DOHH2 (cell line): ENCODE data around the gene SAMD4B.
A peak's percentile ranks its signal among the peaks of the same experiment; 100 is the strongest.

Experiments
- H3F3A ChIP-seq: fragments of 200-600 bp; sonication (generic), shearing (Covaris generic); 2 replicates; pipeline ENCODE4 v1.6.0; 2016; ENCODE audit warnings: antibody characterized with exemption, mild to moderate bottlenecking; ENCODE audit not compliant: control insufficient read depth, insufficient read depth
- H3K27ac ChIP-seq: fragments of 200-600 bp; sonication (generic); 2 replicates; pipeline ENCODE4 v1.5.1; 2014; ENCODE audit warnings: low read depth, mild to moderate bottlenecking, low read length, moderate library complexity
- H3K27me3 ChIP-seq: fragments of 200-600 bp; sonication (generic); 2 replicates; pipeline ENCODE4 v1.6.1; 2014; ENCODE audit warnings: mild to moderate bottlenecking, low read length, mixed read lengths; ENCODE audit not compliant: control insufficient read depth
- H3K36me3 ChIP-seq: fragments of 200-600 bp; sonication (generic); 2 replicates; pipeline ENCODE4 v1.6.1; 2014; ENCODE audit warnings: mild to moderate bottlenecking, low read length, moderate library complexity, mixed read lengths; ENCODE audit not compliant: control insufficient read depth
- H3K4me1 ChIP-seq: fragments of 200-600 bp; sonication (generic); 2 replicates; pipeline ENCODE4 v1.6.1; 2014; ENCODE audit warnings: mild to moderate bottlenecking, low read length, mixed read lengths; ENCODE audit not compliant: control insufficient read depth
- H3K4me2 ChIP-seq: fragments of 200-600 bp; sonication (generic); 2 replicates; pipeline ENCODE4 v1.6.0; 2014; ENCODE audit warnings: mild to moderate bottlenecking, low read length, moderate library complexity
- H3K4me3 ChIP-seq: fragments of 200-600 bp; sonication (generic); 2 replicates; pipeline ENCODE4 v1.5.1; 2014; ENCODE audit warnings: mild to moderate bottlenecking, low read length, mixed read lengths
- H3K79me2 ChIP-seq: fragments of 200-600 bp; sonication (generic); 2 replicates; pipeline ENCODE4 v1.6.1; 2014; ENCODE audit warnings: mild to moderate bottlenecking, low read length, mixed read lengths; ENCODE audit not compliant: control insufficient read depth
- H3K9me2 ChIP-seq: fragments of 200-600 bp; sonication (generic); replicated peaks from 2 replicates; pipeline ENCODE4 v1.6.1; 2014; ENCODE audit warnings: mild to moderate bottlenecking, low read length, mixed read lengths; ENCODE audit not compliant: control insufficient read depth
- H3K9me3 ChIP-seq: fragments of 200-600 bp; sonication (generic); 2 replicates; pipeline ENCODE4 v1.6.1; 2014; ENCODE audit warnings: antibody characterized with exemption, low read length, mixed read lengths; ENCODE audit not compliant: control insufficient read depth, insufficient read depth
- H4K20me1 ChIP-seq: fragments of 200-600 bp; sonication (generic); 2 replicates; pipeline ENCODE4 v1.6.0; 2014; ENCODE audit warnings: low read depth, mild to moderate bottlenecking, antibody characterized with exemption, low read length, moderate library complexity; ENCODE audit not compliant: control insufficient read depth, insufficient read depth
- CTCF ChIP-seq: fragments of 200-600 bp; sonication (generic); IDR thresholded peaks from one replicate; pipeline ENCODE4 v1.5.1; 2014; ENCODE audit warnings: antibody characterized with exemption, mild to moderate bottlenecking, low read depth, low read length; ENCODE audit not compliant: poor library complexity, severe bottlenecking
- EZH2phosphoT487 ChIP-seq: fragments of 200-600 bp; sonication (generic); IDR thresholded peaks from 2 replicates; pipeline ENCODE4 v1.6.1; 2017; ENCODE audit warnings: borderline replicate concordance, mild to moderate bottlenecking, antibody characterized with exemption, low read length, moderate library complexity, mixed read lengths

The SAMD4B gene

GRCh38 chr19:39327363-39328045, 14.7 kb upstream of the SAMD4B start:
- Histone ChIP-seq H3K79me2 (no peaks in the 10 kb centered on the region), H3K4me1 (no peaks in the 10 kb centered on the region), H3F3A (peaks cover 4% of the 10 kb centered on the region; the same call in 1 of the 2 replicates), H3K36me3 (peaks cover 22% of the 10 kb centered on the region), H3K27me3 (no peaks in the 10 kb centered on the region), H4K20me1 (no peaks in the 10 kb centered on the region), H3K27ac (no peak overlapping the region), H3K9me3 (no peaks in the 10 kb centered on the region), H3K4me2 (no peak overlapping the region), H3K4me3 (no peak overlapping the region), H3K9me2 (no peaks in the 10 kb centered on the region)
- TF ChIP-seq CTCF (no peak), EZH2phosphoT487 (no peak)

GRCh38 chr19:39328046-39328705, 14.0 kb upstream of the SAMD4B start:
- no peaks in the 10 kb centered on the region for H3K4me1 ChIP-seq
- H3K27me3 ChIP-seq = no peaks in the 10 kb centered on the region
- no peak overlapping the region for H3K27ac ChIP-seq
- H3K4me3 ChIP-seq = no peak overlapping the region
- H4K20me1 ChIP-seq = no peaks in the 10 kb centered on the region
- TF ChIP-seq CTCF = peak; percentile 95
- TF ChIP-seq EZH2phosphoT487 = no peak
- H3K36me3 ChIP-seq = peaks cover 22% of the 10 kb centered on the region
- H3K4me2 ChIP-seq = no peak overlapping the region
- no peaks in the 10 kb centered on the region for H3K9me2 ChIP-seq
- H3K79me2 ChIP-seq = no peaks in the 10 kb centered on the region; the same call in 1 of the 2 replicates
- H3K9me3 ChIP-seq = no peaks in the 10 kb centered on the region
- H3F3A ChIP-seq = peaks cover 4% of the 10 kb centered on the region; the same call in 1 of the 2 replicates

- peaks cover 17% of the 10 kb centered on the region for H3K79me2 ChIP-seq
- H3K9me2 ChIP-seq = no peaks in the 10 kb centered on the region
- peaks cover 22% of the 10 kb centered on the region for H3K36me3 ChIP-seq
- peaks cover under 1% of the 10 kb centered on the region; the same call in 1 of the 2 replicates for H3F3A ChIP-seq
- H3K27ac ChIP-seq = no peak overlapping the region
- TF ChIP-seq CTCF (no peak), EZH2phosphoT487 (no peak)
- H3K4me2 ChIP-seq = no peak overlapping the region
- H3K4me1 ChIP-seq = peaks cover 8% of the 10 kb centered on the region; the same call in 1 of the 2 replicates
- H3K9me3 ChIP-seq = no peaks in the 10 kb centered on the region
- H3K4me3 ChIP-seq = no peak overlapping the region
- no peaks in the 10 kb centered on the region for H4K20me1 ChIP-seq
- H3K27me3 ChIP-seq = no peaks in the 10 kb centered on the region
Observed at GRCh38 chr19:39329948-39330347, 12.3 kb upstream of the SAMD4B start.
